Mucosa of rectum (tissue), 2 donors: ENCODE data around the gene GRP.

Source experiments
- H3K27ac ChIP-seq, 2 donors: one replicate each; pipeline ENCODE4 v1.7.0; 2013; ENCODE audit warnings: inconsistent platforms in 2 of 2, low read depth in 2 of 2, low read length in 2 of 2
- H3K27me3 ChIP-seq, 2 donors: one replicate each; pipeline ENCODE4 v1.7.0; 2013; ENCODE audit warnings: low read length in 2 of 2; ENCODE audit not compliant: control insufficient read depth in 2 of 2, insufficient read depth in 2 of 2
- H3K36me3 ChIP-seq, 2 donors: one replicate each; pipeline ENCODE4 v1.7.0; 2013; ENCODE audit warnings: low read length in 2 of 2; ENCODE audit not compliant: control insufficient read depth in 2 of 2, insufficient read depth in 2 of 2
- H3K4me1 ChIP-seq, 2 donors: one replicate each; pipeline ENCODE4 v1.7.0; 2013; ENCODE audit warnings: low read length in 2 of 2, mild to moderate bottlenecking in 1 of 2; ENCODE audit not compliant: control insufficient read depth in 2 of 2, insufficient read depth in 2 of 2
- H3K4me3 ChIP-seq, 2 donors: one replicate each; pipeline ENCODE4 v1.7.0; 2013; ENCODE audit warnings: low read length in 2 of 2
- H3K9ac ChIP-seq, 2 donors: one replicate each; pipeline ENCODE4 v1.7.0; 2013; ENCODE audit warnings: low read length in 2 of 2, low read depth in 1 of 2, mild to moderate bottlenecking in 1 of 2
- H3K9me3 ChIP-seq, 2 donors: one replicate each; pipeline ENCODE4 v1.7.0; 2013; ENCODE audit warnings: low read length in 2 of 2; ENCODE audit not compliant: control insufficient read depth in 2 of 2
- donor health status: healthy.
- donor health status: Normal muscosa, but diverticular disease.

The GRP gene

GRCh38 chr18:59272891-59273758 lies 53.2 kb downstream of the GRP start, which contains the start of gene RAX:
Gene RAX (minus strand): TSS chr18:59273454. CDS start chr18:59273206, 248 bp downstream.
- no peak within 1 kb of the TSS for H3K27ac ChIP-seq
- H3K9ac ChIP-seq = no peak within 1 kb of the TSS
- peaks cover 58 to 64% of the 10 kb centered on the region in 2 donors for H3K27me3 ChIP-seq
- H3K4me3 ChIP-seq = peak within 1 kb of the TSS in 1 of 2 donors; percentile 13
- no peaks in the 10 kb centered on the region for H3K9me3 ChIP-seq
- H3K4me1 ChIP-seq = no peaks in the 10 kb centered on the region
- H3K36me3 ChIP-seq = no peaks in the 10 kb centered on the region

DNA sequence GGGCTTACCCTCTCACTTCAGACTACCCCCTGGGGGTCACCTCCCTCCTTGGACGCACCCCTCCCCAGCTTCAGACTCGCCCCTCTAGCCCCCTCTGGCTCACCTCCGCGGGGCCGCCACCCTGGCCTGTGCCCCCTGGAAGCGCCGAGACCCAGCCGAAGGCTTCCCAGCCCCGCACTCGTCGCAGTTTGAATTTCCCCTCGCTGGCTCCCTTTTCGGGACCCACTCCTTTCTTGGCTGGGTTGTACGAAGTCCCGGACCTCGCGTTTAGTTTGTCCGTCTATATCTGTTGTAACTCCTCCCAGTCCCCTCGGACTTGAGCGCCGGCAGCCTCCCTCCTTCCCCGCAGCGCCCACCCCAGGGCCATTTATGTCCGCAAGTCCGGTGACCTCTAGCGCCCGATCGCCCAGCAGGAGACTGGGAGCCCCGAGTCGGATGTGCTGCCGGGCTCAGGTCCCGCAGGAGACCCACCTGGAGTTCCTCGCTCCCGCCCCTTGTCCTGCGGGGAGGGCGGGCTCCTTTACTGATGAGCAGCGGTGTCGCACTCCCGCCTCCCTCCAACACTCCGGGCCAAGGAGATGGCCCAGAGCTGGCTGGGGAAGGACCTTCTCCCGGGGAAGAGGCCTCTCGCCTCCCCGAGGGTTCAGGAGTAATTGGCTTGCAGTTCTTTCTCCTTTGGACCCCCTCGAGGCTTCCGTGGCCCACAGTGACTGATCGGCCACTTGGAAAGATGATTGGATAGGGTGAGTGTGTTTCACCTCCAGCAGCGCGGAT lies 54.0 kb downstream of the GRP start:
- Histone ChIP-seq H3K4me1 (no peaks in the 10 kb centered on the region), H3K4me3 (no peak overlapping the region), H3K27me3 (peaks cover 55 to 57% of the 10 kb centered on the region in 2 donors), H3K9me3 (no peaks in the 10 kb centered on the region), H3K9ac (no peak overlapping the region), H3K27ac (no peak overlapping the region), H3K36me3 (no peaks in the 10 kb centered on the region)

GRCh38 chr18:59274533-59274928 lies 54.6 kb downstream of the GRP start:
- no peak overlapping the region for H3K4me3 ChIP-seq
- no peaks in the 10 kb centered on the region for H3K4me1 ChIP-seq
- no peak overlapping the region for H3K9ac ChIP-seq
- no peaks in the 10 kb centered on the region for H3K9me3 ChIP-seq
- no peak overlapping the region for H3K27ac ChIP-seq
- no peaks in the 10 kb centered on the region for H3K36me3 ChIP-seq
- peaks cover 54 to 57% of the 10 kb centered on the region in 2 donors for H3K27me3 ChIP-seq

GRCh38 chr18:59275406-59275949 lies 55.5 kb downstream of the GRP start:
- Histone ChIP-seq H3K27ac (no peak overlapping the region), H3K27me3 (peaks cover 45 to 48% of the 10 kb centered on the region in 2 donors)

DNA sequence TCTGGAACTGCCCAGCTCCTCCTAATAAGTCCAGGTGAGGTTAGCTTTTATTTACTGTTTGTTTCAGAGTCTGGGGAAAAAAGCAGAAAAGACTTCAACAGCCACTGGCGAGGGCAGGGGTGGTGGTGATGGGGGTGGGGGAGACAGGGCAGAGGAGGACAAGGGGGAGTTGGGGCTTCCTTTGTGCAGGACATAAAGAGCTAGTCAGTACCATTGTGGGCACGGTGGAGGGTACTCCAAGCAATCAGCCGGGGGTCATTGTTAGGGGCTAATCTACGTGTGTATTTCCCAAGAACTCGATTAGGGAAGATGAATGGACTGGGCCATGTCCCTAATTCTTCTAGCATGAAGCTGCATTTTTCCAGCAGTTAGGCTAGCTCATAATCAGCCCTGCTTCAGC lies 56.1 kb downstream of the GRP start:
- Histone ChIP-seq H3K4me1 (no peaks in the 10 kb centered on the region), H3K9ac (no peak overlapping the region), H3K4me3 (no peak overlapping the region), H3K27me3 (peaks cover 39 to 42% of the 10 kb centered on the region in 2 donors), H3K36me3 (no peaks in the 10 kb centered on the region), H3K9me3 (no peaks in the 10 kb centered on the region), H3K27ac (no peak overlapping the region)

More at GRCh38 chr18:59275406-59275949, 55.5 kb downstream of the GRP start:
- Histone ChIP-seq H3K9ac (no peak overlapping the region), H3K4me3 (no peak overlapping the region), H3K36me3 (no peaks in the 10 kb centered on the region), H3K9me3 (no peaks in the 10 kb centered on the region), H3K4me1 (no peaks in the 10 kb centered on the region)

GRCh38 chr18:59278793-59279192 lies 58.8 kb downstream of the GRP start:
- no peak overlapping the region for H3K27ac ChIP-seq
- H3K4me1 ChIP-seq = no peaks in the 10 kb centered on the region
- H3K9me3 ChIP-seq = no peaks in the 10 kb centered on the region
- H3K9ac ChIP-seq = no peak overlapping the region
- H3K36me3 ChIP-seq = no peaks in the 10 kb centered on the region
- peaks cover 31 to 41% of the 10 kb centered on the region in 2 donors for H3K27me3 ChIP-seq
- no peak overlapping the region for H3K4me3 ChIP-seq

DNA sequence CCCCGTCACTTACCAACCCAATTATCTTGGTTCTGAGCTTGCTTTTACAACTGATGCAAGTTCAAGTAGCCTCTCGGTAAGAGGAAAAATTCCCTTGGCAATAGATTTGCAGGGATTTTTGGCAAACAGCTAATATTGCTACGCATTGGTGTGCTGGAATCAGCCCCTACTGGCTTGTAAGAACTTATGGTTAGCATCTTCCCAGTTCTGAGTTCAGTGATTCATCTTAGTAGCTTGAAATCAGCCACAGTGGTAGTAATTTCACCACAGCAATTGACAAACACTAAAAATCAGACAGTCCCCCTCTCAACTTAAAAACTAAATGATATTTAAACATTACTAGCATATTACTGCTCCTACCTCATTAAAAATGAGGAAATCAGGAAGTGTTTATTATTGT lies 59.2 kb downstream of the GRP start:
- Histone ChIP-seq H3K27me3 (peaks cover 27 to 40% of the 10 kb centered on the region in 2 donors), H3K36me3 (no peaks in the 10 kb centered on the region), H3K4me1 (no peaks in the 10 kb centered on the region), H3K4me3 (no peak overlapping the region), H3K9me3 (no peaks in the 10 kb centered on the region), H3K9ac (no peak overlapping the region), H3K27ac (no peak overlapping the region)

- Histone ChIP-seq H3K4me3 (no peak overlapping the region), H3K36me3 (no peaks in the 10 kb centered on the region), H3K9me3 (no peaks in the 10 kb centered on the region), H3K27ac (no peak overlapping the region), H3K4me1 (no peaks in the 10 kb centered on the region), H3K27me3 (peaks cover 22 to 34% of the 10 kb centered on the region in 2 donors), H3K9ac (no peak overlapping the region)
Measured at GRCh38 chr18:59279722-59280121, 59.8 kb downstream of the GRP start.
